KMS-11 (cell line): ENCODE measurements around the gene IFFO2.

Experiments
- H2AFZ ChIP-seq: fragments of 200-600 bp; sonication (generic); 2 replicates; pipeline ENCODE4 v1.6.1; 2016; ENCODE audit warnings: antibody characterized with exemption, mixed run types, low read depth
- H3K27ac ChIP-seq: fragments of 200-600 bp; sonication (generic); 2 replicates; pipeline ENCODE4 v1.6.1; 2016; ENCODE audit warnings: mild to moderate bottlenecking, mixed run types
- H3K27me3 ChIP-seq: fragments of 200-600 bp; sonication (generic); 2 replicates; pipeline ENCODE4 v1.6.1; 2017; ENCODE audit warnings: mild to moderate bottlenecking, low read depth, mixed run types, moderate library complexity; ENCODE audit not compliant: insufficient read depth
- H3K36me3 ChIP-seq: fragments of 200-600 bp; sonication (generic); 2 replicates; pipeline ENCODE4 v1.6.1; 2017; ENCODE audit warnings: mild to moderate bottlenecking, mixed run types; ENCODE audit not compliant: insufficient read depth
- H3K4me1 ChIP-seq: fragments of 200-600 bp; sonication (generic); 2 replicates; pipeline ENCODE4 v1.6.1; 2016; ENCODE audit warnings: mild to moderate bottlenecking, low read depth, mixed run types; ENCODE audit not compliant: poor library complexity, severe bottlenecking
- H3K4me2 ChIP-seq: fragments of 200-600 bp; sonication (generic); 2 replicates; pipeline ENCODE4 v1.7.0; 2016; ENCODE audit warnings: mild to moderate bottlenecking, mixed run types
- H3K4me3 ChIP-seq: fragments of 200-600 bp; sonication (generic); IDR thresholded peaks from 2 replicates; pipeline ENCODE4 v1.6.1; 2017; ENCODE audit warnings: low read depth, low read length, mixed read lengths; ENCODE audit not compliant: insufficient read depth
- H3K79me2 ChIP-seq: fragments of 200-600 bp; sonication (generic); 2 replicates; pipeline ENCODE4 v1.6.1; 2016; ENCODE audit warnings: low read depth, mixed run types; ENCODE audit not compliant: insufficient read depth
- H3K9ac ChIP-seq: fragments of 200-600 bp; sonication (generic); 2 replicates; pipeline ENCODE4 v1.6.1; 2016; ENCODE audit warnings: mild to moderate bottlenecking, mixed run types
- H4K20me1 ChIP-seq: fragments of 200-600 bp; sonication (generic); 2 replicates; pipeline ENCODE4 v1.6.1; 2016; ENCODE audit warnings: mild to moderate bottlenecking, mixed run types; ENCODE audit not compliant: insufficient read depth
- TF ChIP-seq, protein P1 (sequence below): fragments of 200-600 bp; sonication (generic); conservative IDR thresholded peaks from 2 replicates; pipeline ENCODE4 v1.6.1; 2017; ENCODE audit warnings: low read depth, mild to moderate bottlenecking, antibody characterized with exemption, low read length, moderate library complexity, mixed read lengths

IFFO2 gene

GRCh38 chr1:18972991-18973390, 16.5 kb upstream of the IFFO2 start:
- no peak overlapping the region for H3K4me3 ChIP-seq
- peaks cover 65% of the 10 kb centered on the region; the same call in 1 of the 2 replicates for H3K27me3 ChIP-seq
- no peak overlapping the region for H3K9ac ChIP-seq
- no peaks in the 10 kb centered on the region for H4K20me1 ChIP-seq
- no peak overlapping the region for H3K27ac ChIP-seq
- no peaks in the 10 kb centered on the region for H3K79me2 ChIP-seq
- TF ChIP-seq, protein P1, sequence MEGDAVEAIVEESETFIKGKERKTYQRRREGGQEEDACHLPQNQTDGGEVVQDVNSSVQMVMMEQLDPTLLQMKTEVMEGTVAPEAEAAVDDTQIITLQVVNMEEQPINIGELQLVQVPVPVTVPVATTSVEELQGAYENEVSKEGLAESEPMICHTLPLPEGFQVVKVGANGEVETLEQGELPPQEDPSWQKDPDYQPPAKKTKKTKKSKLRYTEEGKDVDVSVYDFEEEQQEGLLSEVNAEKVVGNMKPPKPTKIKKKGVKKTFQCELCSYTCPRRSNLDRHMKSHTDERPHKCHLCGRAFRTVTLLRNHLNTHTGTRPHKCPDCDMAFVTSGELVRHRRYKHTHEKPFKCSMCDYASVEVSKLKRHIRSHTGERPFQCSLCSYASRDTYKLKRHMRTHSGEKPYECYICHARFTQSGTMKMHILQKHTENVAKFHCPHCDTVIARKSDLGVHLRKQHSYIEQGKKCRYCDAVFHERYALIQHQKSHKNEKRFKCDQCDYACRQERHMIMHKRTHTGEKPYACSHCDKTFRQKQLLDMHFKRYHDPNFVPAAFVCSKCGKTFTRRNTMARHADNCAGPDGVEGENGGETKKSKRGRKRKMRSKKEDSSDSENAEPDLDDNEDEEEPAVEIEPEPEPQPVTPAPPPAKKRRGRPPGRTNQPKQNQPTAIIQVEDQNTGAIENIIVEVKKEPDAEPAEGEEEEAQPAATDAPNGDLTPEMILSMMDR: no peak
- no peaks in the 10 kb centered on the region for H3K36me3 ChIP-seq
- no peaks in the 10 kb centered on the region for H3K4me1 ChIP-seq
- H3K4me2 ChIP-seq: no peak overlapping the region
- H2AFZ ChIP-seq: no peak overlapping the region

GRCh38 chr1:18972531-18972930, 16.1 kb upstream of the IFFO2 start:
- no peaks in the 10 kb centered on the region for H3K4me1 ChIP-seq
- H3K79me2 ChIP-seq: no peaks in the 10 kb centered on the region
- no peaks in the 10 kb centered on the region for H4K20me1 ChIP-seq
- no peak overlapping the region for H2AFZ ChIP-seq
- H3K9ac ChIP-seq: no peak overlapping the region
- no peak overlapping the region for H3K4me2 ChIP-seq
- TF ChIP-seq, protein P1: no peak
- H3K36me3 ChIP-seq: no peaks in the 10 kb centered on the region
- peaks cover 68% of the 10 kb centered on the region; the same call in 1 of the 2 replicates for H3K27me3 ChIP-seq
- no peak overlapping the region for H3K4me3 ChIP-seq
- no peak overlapping the region for H3K27ac ChIP-seq

- Histone ChIP-seq H2AFZ (no peak overlapping the region), H3K9ac (no peak overlapping the region), H3K27ac (no peak overlapping the region), H3K27me3 (peaks cover 73% of the 10 kb centered on the region), H4K20me1 (no peaks in the 10 kb centered on the region), H3K4me2 (no peak overlapping the region), H3K4me3 (no peak overlapping the region), H3K79me2 (no peaks in the 10 kb centered on the region), H3K4me1 (no peaks in the 10 kb centered on the region), H3K36me3 (no peaks in the 10 kb centered on the region)
- TF ChIP-seq, protein P1: no peak
These were observed 14.3 kb upstream of the IFFO2 start for GRCh38 chr1:18970762-18971161.

DNA sequence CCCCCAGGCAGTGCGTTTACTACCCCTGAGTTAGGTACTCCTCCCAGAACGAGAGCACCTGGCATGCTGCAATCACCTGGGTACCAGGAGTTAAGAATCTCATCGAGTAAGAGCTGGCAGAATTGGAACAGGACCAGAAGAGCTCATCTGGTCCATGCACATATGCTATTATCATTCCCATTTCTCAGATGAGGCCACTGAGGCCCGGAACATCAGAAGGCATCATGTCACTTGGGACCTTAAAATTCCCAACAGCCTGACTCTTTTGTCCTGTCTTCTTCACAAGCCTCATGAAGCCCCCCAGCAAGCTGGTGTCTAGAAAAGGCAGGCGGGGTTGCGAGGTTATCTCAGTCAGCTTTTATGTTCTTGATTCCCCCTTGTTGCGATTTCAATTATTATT, 13.9 kb upstream of the IFFO2 start:
- Histone ChIP-seq H3K4me1 (no peaks in the 10 kb centered on the region), H3K4me3 (no peak overlapping the region), H2AFZ (no peak overlapping the region), H3K27me3 (peaks cover 70% of the 10 kb centered on the region), H4K20me1 (no peaks in the 10 kb centered on the region), H3K27ac (no peak overlapping the region), H3K79me2 (no peaks in the 10 kb centered on the region), H3K4me2 (no peak overlapping the region), H3K36me3 (no peaks in the 10 kb centered on the region), H3K9ac (no peak overlapping the region)
- TF ChIP-seq, protein P1: no peak
